GM12878 (cell line): Measurements from ENCODE around the gene RSPH4A. TPM values are rescaled to one million over a fixed set of nuclear protein-coding genes. Genes with fewer than 3 reads are reported as not detected.

Source experiments
- BCL3 ChIP-seq: IDR thresholded peaks from 2 replicates; pipeline ENCODE4 v1.6.1; 2011; ENCODE audit warnings: borderline replicate concordance, low read depth, mild to moderate bottlenecking, moderate library complexity, low read length; ENCODE audit not compliant: insufficient read depth, poor library complexity, severe bottlenecking
- CEBPZ ChIP-seq: fragments of 150-350 bp; IDR thresholded peaks from 2 replicates; pipeline ENCODE4 v1.6.1; 2016; ENCODE audit warnings: low read depth, low read length
- CTCF ChIP-seq, 3 experiments: IDR thresholded peaks in 2 of 3; conservative IDR thresholded peaks in 1 of 3; 2 replicates each; pipeline ENCODE4 v1.5.1; 2011; ENCODE audit warnings: low read depth in 3 of 3, low read length in 3 of 3, mild to moderate bottlenecking in 3 of 3, control low read depth in 2 of 3, moderate library complexity in 2 of 3, inconsistent platforms in 1 of 3, mixed read lengths in 1 of 3; ENCODE audit not compliant: control insufficient read depth in 2 of 3, insufficient read depth in 1 of 3; ENCODE audit errors: extremely low read depth in 1 of 3
- IKZF1 ChIP-seq: fragments of 450-650 bp; conservative IDR thresholded peaks from 2 replicates; pipeline ENCODE4 v1.6.1; 2017; ENCODE audit warnings: antibody characterized with exemption, mild to moderate bottlenecking
- IRF3 ChIP-seq: fragments of 450-650 bp; IDR thresholded peaks from 2 replicates; pipeline ENCODE4 v1.6.1; 2014; ENCODE audit warnings: mild to moderate bottlenecking
- KAT2A ChIP-seq: conservative IDR thresholded peaks from 2 replicates; pipeline ENCODE4 v1.6.1; 2011; ENCODE audit warnings: low read depth, low read length; ENCODE audit not compliant: control insufficient read depth
- MLLT1 ChIP-seq: fragments of 450-650 bp; IDR thresholded peaks from 2 replicates; pipeline ENCODE4 v1.6.1; 2016; ENCODE audit warnings: mild to moderate bottlenecking
- MXI1 ChIP-seq: fragments of 150-350 bp; IDR thresholded peaks from 2 replicates; pipeline ENCODE4 v1.6.1; 2011; ENCODE audit warnings: low read depth, mild to moderate bottlenecking, inconsistent platforms, low read length, improper control_type of control experiment
- RAD21 ChIP-seq: IDR thresholded peaks from 2 replicates; pipeline ENCODE4 v1.6.1; 2011; ENCODE audit warnings: mild to moderate bottlenecking, low read depth, low read length, moderate library complexity; ENCODE audit not compliant: insufficient read depth
- SMARCA5 ChIP-seq: fragments of 450-650 bp; IDR thresholded peaks from 2 replicates; pipeline ENCODE4 v1.6.1; 2017; ENCODE audit warnings: mild to moderate bottlenecking
- SRF ChIP-seq, 2 experiments: IDR thresholded peaks; 2 replicates each; pipeline ENCODE4 v1.6.1; 2011; ENCODE audit warnings: low read depth in 2 of 2, low read length in 2 of 2, mild to moderate bottlenecking in 1 of 2, moderate library complexity in 1 of 2
- STAT1 ChIP-seq: fragments of 450-650 bp; conservative IDR thresholded peaks from 2 replicates; pipeline ENCODE4 v1.6.1; 2014; ENCODE audit warnings: antibody characterized with exemption, mild to moderate bottlenecking
- ZNF592 ChIP-seq: fragments of 450-650 bp; IDR thresholded peaks from 2 replicates; pipeline ENCODE4 v1.6.1; 2017; ENCODE audit warnings: mild to moderate bottlenecking, moderate library complexity
- polyA plus RNA-seq, 11 experiments: library from polyadenylated mRNA; depleted of rRNA in 4 of 11; unstranded in 6 of 11; stranded (reverse) in 5 of 11; fragments of >200 nt; fragmentation: Nextera tagmentation in 4 of 11; fragmentation: Illumina TruSeq in 1 of 11; extraction: Ambion mirVana in 4 of 11; extraction: Trizol in 1 of 11; gene quantifications; 1 replicate in 1 of 11; 2 replicates in 10 of 11; pipeline versions ENCODE4 v1.2.1 to v1.2.3, GENCODE V29; 2011 to 2016; ENCODE audit warnings: inconsistent platforms in 2 of 11, missing spikeins in 2 of 11, low read depth in 1 of 11
- total RNA-seq, 4 experiments: library from RNA; depleted of rRNA in 3 of 4; stranded (reverse); fragments of >200 nt in 3 of 4; fragmentation: Illumina TruSeq in 1 of 4; extraction: Trizol in 1 of 4; gene quantifications; 2 replicates each; pipeline versions ENCODE4 v1.2.1 to v1.2.3, GENCODE V29; 2013 to 2021

The RSPH4A gene
- total and polyA plus RNA-seq, 10 of the 15 experiments (the other 5 are each of a cell fraction or from before 2014, with no cell fraction given): 0.07 to 0.28 (median 0.21) TPM; not detected in 1

DNA sequence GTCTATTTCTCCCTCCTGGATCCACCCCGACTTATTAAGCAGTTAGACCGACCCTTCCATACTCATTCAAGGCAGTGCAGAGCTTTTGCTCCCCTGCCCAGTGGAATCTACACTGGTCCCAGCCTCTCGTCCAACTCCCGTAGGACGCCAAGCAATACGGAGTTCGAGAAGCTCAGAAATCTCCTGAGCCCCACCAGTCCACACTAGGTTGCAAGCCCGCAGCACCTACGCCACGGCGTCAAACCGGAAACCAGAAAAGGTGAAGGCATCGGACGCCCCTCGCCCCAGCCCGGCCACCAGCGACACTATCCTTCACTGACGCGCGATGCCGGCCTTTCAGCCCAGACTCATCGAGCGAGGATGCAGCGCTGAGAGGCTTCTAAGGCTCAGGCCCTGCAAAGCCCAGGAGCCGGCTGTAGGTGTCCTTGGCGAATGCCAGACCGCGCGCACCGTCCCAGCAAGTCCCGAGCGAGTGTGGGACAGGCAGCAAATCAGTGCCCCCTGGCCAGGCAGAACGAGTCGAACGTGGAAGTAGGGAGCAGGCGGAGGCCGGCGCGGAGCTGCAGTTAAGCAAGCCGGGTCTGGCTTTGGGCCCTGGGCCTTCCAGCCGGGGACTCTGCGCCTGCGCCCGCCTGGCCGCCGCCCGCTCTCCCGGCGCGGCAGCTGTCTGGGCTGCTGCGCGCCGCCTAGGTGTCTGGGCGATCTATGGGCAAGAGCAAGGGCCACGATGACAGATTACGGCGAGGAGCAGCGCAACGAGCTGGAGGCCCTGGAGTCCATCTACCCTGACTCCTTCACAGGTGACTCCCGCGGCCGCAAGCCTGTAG lies 45.2 kb upstream of the RSPH4A start, which contains the start of gene RWDD1 (continued):
- TF ChIP-seq CEBPZ (peak; percentile 50), ZNF592 (peak; percentile 97), IRF3 (peak; percentile 95), IKZF1 (peak; percentile 99), KAT2A (no peak), RAD21 (no peak), MXI1 (peak; percentile 91), MLLT1 (peak; percentile 100), SMARCA5 (0 out of 2 replicates have a peak, but pooled peaks have one; percentile 29), SRF (IDR thresholded peaks at IDR 0.05; ENCODE audit: low read depth in 2 of 2, low read length in 2 of 2) (peak; percentile 90 to 97), BCL3 (peak; percentile 43), CTCF (IDR thresholded peaks at IDR 0.05 in 2 of 3, conservative IDR thresholded peaks at IDR 0.05 in 1 of 3; ENCODE audit: control insufficient read depth in 2 of 3, extremely low read depth in 1 of 3, insufficient read depth in 1 of 3, low read depth in 3 of 3, low read length in 3 of 3) (peak in 1 of 3 experiments; percentile 2; a peak in 1 of 6 replicates), STAT1 (peak; percentile 97)
